WTC11 (cell line): ENCODE results near the gene ELK1. TPM values are rescaled to one million over a fixed set of nuclear protein-coding genes. Genes with fewer than 3 reads are reported as not detected.

Source experiments
- microRNA-seq: library from miRNA; unstranded; fragments of <30 nt; microRNA quantifications from one replicate; pipeline ENCODE4 v1.2.0, GENCODE V29; 2022; ENCODE audit warnings: borderline number of aligned reads
- total RNA-seq: library from RNA; stranded (reverse); gene quantifications from 3 replicates; pipeline ENCODE4 v1.2.3, GENCODE V29; 2021

ELK1 gene
- total RNA-seq, 1 experiment from 2014 or later: 35.8 TPM

Small RNAs within 50 kb of the gene (microRNA-seq; reads per million reads assigned to microRNA genes)
- gene MIR4769: not detected

Other genes with a start within 250 kb of the ELK1 start
- 4.9 to 6.7 TPM (median 6.6 TPM) in 3 replicates for gene ZNF41, start 167.3 kb downstream of the ELK1 start, total RNA-seq
- gene ARAF, start 89.4 kb downstream of the ELK1 start, total RNA-seq: 52.5 to 55.8 TPM (median 55.1 TPM) in 3 replicates
- 35.4 to 50.8 TPM (median 50.1 TPM) in 3 replicates for gene TIMP1, start 68.1 kb downstream of the ELK1 start, total RNA-seq
- gene SYN1, start 30.7 kb downstream of the ELK1 start, total RNA-seq: 7.1 to 8.3 TPM (median 7.3 TPM) in 3 replicates
- 2.0 to 3.4 TPM (median 2.8 TPM) in 3 replicates for gene CFP, start 20.6 kb downstream of the ELK1 start, total RNA-seq
- 68.6 to 80.5 TPM (median 79.9 TPM) in 3 replicates for gene UXT, start 8.6 kb upstream of the ELK1 start, total RNA-seq
- gene ZNF81, start 186.3 kb upstream of the ELK1 start, total RNA-seq: 8.9 to 12.0 TPM (median 11.9 TPM) in 3 replicates